Sigmoid colon (tissue), 7 donors: Measurements from ENCODE around the gene THOC6. TPM values are rescaled to one million over a fixed set of nuclear protein-coding genes. Genes with fewer than 3 reads are reported as not detected.

Experiments used
- DNase-seq: peaks from one replicate; pipeline ENCODE4 v3.0.0-alpha.2; 2019
- H3K27ac ChIP-seq, 4 donors: fragments of 200-600 bp; sonication (generic); one replicate each; pipeline ENCODE4 v1.5.1; 2016 to 2019; ENCODE audit warnings: mild to moderate bottlenecking in 1 of 4
- H3K27me3 ChIP-seq, 3 donors: fragments of 200-600 bp; sonication (generic); one replicate each; pipeline ENCODE4 v1.5.1; 2019; ENCODE audit warnings: mild to moderate bottlenecking in 1 of 3
- H3K36me3 ChIP-seq, 4 donors: fragments of 200-600 bp; sonication (generic); one replicate each; pipeline ENCODE4 v1.5.1; 2016 to 2019
- H3K4me1 ChIP-seq, 4 donors: fragments of 200-600 bp; sonication (generic); one replicate each; pipeline ENCODE4 v1.5.1; 2017 to 2019
- H3K4me3 ChIP-seq, 4 donors: fragments of 200-600 bp; sonication (generic); one replicate each; pipeline ENCODE4 v1.5.1; 2017 to 2019; ENCODE audit warnings: mild to moderate bottlenecking in 2 of 4, moderate library complexity in 1 of 4
- H3K9me3 ChIP-seq, 4 donors: fragments of 200-600 bp in 3 of 4; sonication (generic) in 3 of 4; one replicate each; pipeline versions ENCODE4 v1.5.1 to v1.6.1; 2013 to 2019
- EP300 ChIP-seq, 4 donors: sonication (generic); formaldehyde crosslinking; IDR thresholded peaks; one replicate each; pipeline ENCODE4 v1.6.1; 2017; ENCODE audit warnings: antibody characterized with exemption in 4 of 4
- POLR2A ChIP-seq, 2 donors: fragments of 450-650 bp; IDR thresholded peaks; one replicate each; pipeline ENCODE4 v1.6.1; 2016; ENCODE audit warnings: antibody characterized with exemption in 2 of 2, mild to moderate bottlenecking in 2 of 2, moderate library complexity in 2 of 2
- POLR2AphosphoS5 ChIP-seq, 4 donors: sonication (generic); formaldehyde crosslinking; IDR thresholded peaks; one replicate each; pipeline ENCODE4 v1.6.1; 2017; ENCODE audit warnings: antibody characterized with exemption in 4 of 4
- WGBS, 2 donors: extraction: QIAGEN DNeasy Blood & Tissue Kit; methylation state at CpG; one replicate each; pipeline ENCODE4 v1.1.7; 2013; 5-methylcytosine and 5-hydroxymethylcytosine counted together
- intact Hi-C: fragments of 100-400 bp; cut with DNase I; formaldehyde crosslinking; loops from one replicate; pipeline ENCODE4 v1.15.1; 2023
- polyA plus RNA-seq, 3 donors: library from polyadenylated mRNA; stranded (reverse); fragments of 200-250 nt; gene quantifications; one replicate each; pipeline ENCODE4 v1.2.3, GENCODE V29; 2013
- total RNA-seq, 4 donors: library from RNA; depleted of rRNA; stranded (reverse); fragments of >200 nt; gene quantifications; one replicate each; pipeline ENCODE4 v1.1.0, GENCODE V29; 2016
- TF ChIP-seq, protein P1 (sequence below), 4 experiments: fragments of 450-650 bp in 3 of 4; fragments of 200-600 bp in 1 of 4; IDR thresholded peaks; one replicate each; pipeline ENCODE4 v1.5.1; 2016 to 2019; ENCODE audit warnings: antibody characterized with exemption in 4 of 4, mild to moderate bottlenecking in 3 of 4, moderate library complexity in 2 of 4
- donor health status: healthy with polysubstance abuse.
- donor health status: Bipolar disorder and iron deficiency.
- donor health status: healthy.

Gene THOC6
- total and polyA plus RNA-seq, 7 donors, result 8.6 to 35.8 (median 15.8) TPM

DNA sequence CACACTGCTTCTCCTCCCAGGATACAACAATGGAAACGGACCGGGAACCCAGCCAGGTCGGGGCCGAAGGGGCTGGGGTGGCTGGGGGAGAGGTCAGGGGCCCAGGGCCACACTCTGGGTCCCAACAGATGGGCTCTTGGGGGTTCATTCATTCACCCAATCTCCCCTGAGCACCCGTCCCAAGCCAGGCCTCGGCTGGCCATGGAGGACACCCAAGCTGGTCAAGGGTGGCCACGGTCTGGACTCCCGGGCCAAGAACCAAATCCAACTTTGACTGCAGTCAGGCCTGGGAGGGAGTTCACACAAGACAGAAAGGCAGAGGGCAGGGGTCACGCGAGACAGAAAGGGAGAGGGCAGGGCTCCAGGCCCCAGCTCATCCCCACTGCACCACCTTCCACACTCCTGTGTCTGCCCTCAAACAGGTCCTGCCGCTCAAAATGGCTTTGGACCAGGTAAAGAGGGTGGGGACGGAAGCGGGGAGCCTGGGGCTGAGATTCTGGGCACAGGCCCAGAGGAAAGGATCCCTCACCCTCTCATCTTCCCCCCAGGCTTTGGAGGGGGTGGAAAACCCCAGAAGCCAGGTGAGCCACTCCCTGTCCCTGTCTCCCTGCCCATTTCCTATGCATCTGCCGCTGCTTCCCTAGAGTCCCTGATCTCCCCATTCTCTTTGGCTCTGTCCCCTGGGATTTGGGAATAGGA, 31.3 kb upstream of the THOC6 start:
- Histone ChIP-seq H3K9me3 (no peaks in the 10 kb centered on the region), H3K4me1 (no peaks in the 10 kb centered on the region), H3K36me3 (no peaks in the 10 kb centered on the region), H3K27me3 (peaks cover 0 to 33% (median 0%) of the 10 kb centered on the region in 3 donors), H3K27ac (no peak overlapping the region), H3K4me3 (no peak overlapping the region)
- TF ChIP-seq POLR2AphosphoS5 (IDR thresholded peaks at IDR 0.05), result no peak
- no peak for TF ChIP-seq EP300 (IDR thresholded peaks at IDR 0.05)
- no peak for TF ChIP-seq POLR2A (IDR thresholded peaks at IDR 0.05)
- TF ChIP-seq, protein P1, sequence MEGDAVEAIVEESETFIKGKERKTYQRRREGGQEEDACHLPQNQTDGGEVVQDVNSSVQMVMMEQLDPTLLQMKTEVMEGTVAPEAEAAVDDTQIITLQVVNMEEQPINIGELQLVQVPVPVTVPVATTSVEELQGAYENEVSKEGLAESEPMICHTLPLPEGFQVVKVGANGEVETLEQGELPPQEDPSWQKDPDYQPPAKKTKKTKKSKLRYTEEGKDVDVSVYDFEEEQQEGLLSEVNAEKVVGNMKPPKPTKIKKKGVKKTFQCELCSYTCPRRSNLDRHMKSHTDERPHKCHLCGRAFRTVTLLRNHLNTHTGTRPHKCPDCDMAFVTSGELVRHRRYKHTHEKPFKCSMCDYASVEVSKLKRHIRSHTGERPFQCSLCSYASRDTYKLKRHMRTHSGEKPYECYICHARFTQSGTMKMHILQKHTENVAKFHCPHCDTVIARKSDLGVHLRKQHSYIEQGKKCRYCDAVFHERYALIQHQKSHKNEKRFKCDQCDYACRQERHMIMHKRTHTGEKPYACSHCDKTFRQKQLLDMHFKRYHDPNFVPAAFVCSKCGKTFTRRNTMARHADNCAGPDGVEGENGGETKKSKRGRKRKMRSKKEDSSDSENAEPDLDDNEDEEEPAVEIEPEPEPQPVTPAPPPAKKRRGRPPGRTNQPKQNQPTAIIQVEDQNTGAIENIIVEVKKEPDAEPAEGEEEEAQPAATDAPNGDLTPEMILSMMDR (IDR thresholded peaks at IDR 0.05), result no peak
- intact Hi-C loops, result no loop called here
- 86 to 94% methylated on average over 14 of the region's 14 CpGs for WGBS, 2 donors
- DNase-seq, result no peak

DNA sequence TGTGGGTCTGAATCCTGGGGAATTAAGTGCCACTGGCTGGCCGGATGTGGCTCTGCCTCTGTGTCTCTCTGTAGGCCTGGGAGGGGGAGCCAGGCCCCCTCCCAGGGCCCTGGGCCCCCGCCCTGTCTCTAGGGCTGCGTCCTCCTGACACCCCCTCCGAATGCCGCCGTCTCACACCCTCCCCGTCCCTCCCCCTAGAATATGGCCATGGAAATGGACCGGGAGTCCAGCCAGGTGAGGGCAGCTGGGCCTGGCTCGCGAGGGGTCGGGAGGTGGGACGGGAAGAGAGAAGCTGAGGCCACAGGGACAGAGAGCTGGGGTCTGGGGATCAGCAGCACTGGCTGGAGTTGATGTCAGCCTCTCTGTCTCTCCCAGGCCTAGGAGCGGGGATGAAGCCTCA, 27.5 kb upstream of the THOC6 start:
- no peak for DNase-seq
- intact Hi-C loops, result no loop called here
- Histone ChIP-seq H3K27ac (no peak overlapping the region), H3K4me1 (no peaks in the 10 kb centered on the region), H3K27me3 (peaks cover 0 to 27% (median 9%) of the 10 kb centered on the region in 3 donors), H3K9me3 (no peaks in the 10 kb centered on the region), H3K4me3 (no peak overlapping the region), H3K36me3 (no peaks in the 10 kb centered on the region)
- TF ChIP-seq POLR2A (IDR thresholded peaks at IDR 0.05) (no peak), EP300 (IDR thresholded peaks at IDR 0.05) (no peak), POLR2AphosphoS5 (IDR thresholded peaks at IDR 0.05) (no peak)
- TF ChIP-seq, protein P1 (IDR thresholded peaks at IDR 0.05), result no peak
- 83 to 88% methylated on average over 13 of the region's 13 CpGs for WGBS, 2 donors

DNA sequence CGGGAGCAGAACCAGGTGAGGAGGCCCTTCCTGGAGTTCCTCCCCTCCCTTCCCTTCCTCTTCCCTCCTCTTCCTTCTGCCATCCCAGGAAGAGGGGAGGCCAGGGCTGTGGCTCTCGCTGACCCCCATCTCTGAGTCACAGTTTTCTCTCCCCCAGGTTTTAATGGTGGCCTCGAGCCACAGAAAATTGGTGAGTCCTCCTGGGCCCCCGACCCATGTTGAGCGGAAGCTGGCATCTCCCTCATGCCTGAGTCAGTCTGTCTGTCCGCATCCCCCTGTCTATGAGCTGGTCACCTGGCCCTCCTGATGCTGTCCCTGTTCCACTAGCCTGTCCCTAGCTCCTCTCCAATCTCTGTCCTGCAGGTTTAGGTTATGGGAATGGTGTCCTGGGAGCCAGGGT, 23.9 kb upstream of the THOC6 start:
- H3K27ac ChIP-seq, result no peak overlapping the region
- no peak for TF ChIP-seq EP300 (IDR thresholded peaks at IDR 0.05)
- no peak for TF ChIP-seq POLR2AphosphoS5 (IDR thresholded peaks at IDR 0.05)
- no peak for TF ChIP-seq POLR2A (IDR thresholded peaks at IDR 0.05)
- TF ChIP-seq, protein P1 (IDR thresholded peaks at IDR 0.05), result no peak
- H3K4me1 ChIP-seq, result peaks cover 0 to 6% (median 3%) of the 10 kb centered on the region in 4 donors
- intact Hi-C loops, result no loop called here
- no peak for DNase-seq
- WGBS, 2 donors, result 88 to 94% methylated on average over 6 of the region's 6 CpGs
- no peaks in the 10 kb centered on the region for H3K36me3 ChIP-seq
- no peaks in the 10 kb centered on the region for H3K9me3 ChIP-seq
- no peak overlapping the region for H3K4me3 ChIP-seq
- peaks cover 0 to 36% (median 12%) of the 10 kb centered on the region in 3 donors for H3K27me3 ChIP-seq

DNA sequence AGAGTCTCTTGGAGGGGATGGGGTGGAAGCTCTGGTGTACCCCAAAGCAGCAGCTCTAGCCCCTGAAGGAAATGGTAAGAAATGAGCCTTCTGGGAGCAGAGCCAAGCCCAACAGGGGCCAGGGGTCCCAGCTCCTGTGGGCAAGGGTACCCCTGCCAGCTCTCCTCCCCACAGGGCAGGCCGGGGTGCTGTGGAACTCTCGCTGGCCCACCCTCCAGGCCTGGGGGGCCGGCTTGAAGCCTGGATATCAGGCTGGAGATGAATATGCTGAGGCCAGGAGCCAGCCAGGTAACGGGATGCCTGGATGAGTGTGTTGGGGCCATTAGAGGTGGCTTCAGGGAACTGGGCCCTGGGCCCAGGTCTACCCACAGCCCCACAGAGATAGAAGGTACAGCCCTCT, 23.3 kb upstream of the THOC6 start:
- WGBS, 2 donors, result 87 to 90% methylated on average over 4 of the region's 4 CpGs
- H3K27me3 ChIP-seq, result peaks cover 0 to 42% (median 18%) of the 10 kb centered on the region in 3 donors

More for the DNA sequence above, 23.3 kb upstream of the THOC6 start:
- intact Hi-C loops, result no loop called here
- Histone ChIP-seq H3K9me3 (no peaks in the 10 kb centered on the region), H3K27ac (no peak overlapping the region), H3K4me3 (no peak overlapping the region), H3K4me1 (peaks cover 0 to 7% (median 5%) of the 10 kb centered on the region in 4 donors), H3K36me3 (no peaks in the 10 kb centered on the region)
- DNase-seq, result no peak
- TF ChIP-seq POLR2A (IDR thresholded peaks at IDR 0.05), result no peak
- TF ChIP-seq, protein P1 (IDR thresholded peaks at IDR 0.05), result no peak
- TF ChIP-seq EP300 (IDR thresholded peaks at IDR 0.05), result no peak
- no peak for TF ChIP-seq POLR2AphosphoS5 (IDR thresholded peaks at IDR 0.05)
